Tibial nerve (tissue), 4 donors: ENCODE measurements around the gene CERS1.

ENCODE experiments used
- CTCF ChIP-seq, 5 experiments: fragments of 200-600 bp in 3 of 5; fragments of 450-650 bp in 2 of 5; sonication (generic) in 3 of 5; IDR thresholded peaks; one replicate each; pipeline ENCODE4 v1.5.1; 2016 to 2019; ENCODE audit warnings: antibody characterized with exemption in 5 of 5, mild to moderate bottlenecking in 3 of 5, moderate library complexity in 2 of 5
- EP300 ChIP-seq, 2 donors: sonication (generic); formaldehyde crosslinking; IDR thresholded peaks; one replicate each; pipeline ENCODE4 v1.6.1; 2017; ENCODE audit warnings: antibody characterized with exemption in 2 of 2, mild to moderate bottlenecking in 1 of 2

- no peak for TF ChIP-seq EP300 (IDR thresholded peaks at IDR 0.05)
- no peak for TF ChIP-seq CTCF (IDR thresholded peaks at IDR 0.05)
These were observed 9.1 kb upstream of the CERS1 start for GRCh38 chr19:18905058-18905456.
